H1 (cell line): ENCODE data around the gene NDUFAB1. TPM values are rescaled to one million over a fixed set of nuclear protein-coding genes. Genes with fewer than 3 reads are reported as not detected.

Source experiments
- CTCF ChIA-PET: fragments of 300-600 bp; sonication (Branson Sonifier 250); formaldehyde crosslinking; loops from one replicate; lab custom pipeline; 2021; ENCODE audit not compliant: partially characterized antibody; lab: Charles Lee
- POLR2A ChIA-PET: fragments of 300-600 bp; sonication (Branson Sonifier 250); formaldehyde crosslinking; loops from one replicate; lab custom pipeline; 2021; ENCODE audit warnings: inconsistent platforms; ENCODE audit not compliant: partially characterized antibody; lab: Charles Lee
- DNase-seq, 2 experiments: peaks; one replicate each; pipeline versions ENCODE4 v3.0.0 to v3.0.0-alpha.2; 2010 to 2022; ENCODE audit warnings: low spot score in 2 of 2, low read depth in 1 of 2, mixed read lengths in 1 of 2
- FAIRE-seq: peaks from 2 replicates; lab custom pipeline; 2011; peaks lifted over from hg19 to GRCh38; lab: Jason Lieb, UNC
- H2AFZ ChIP-seq: 2 replicates; pipeline ENCODE4 v1.8.1; 2012; ENCODE audit warnings: low read length, inconsistent platforms
- H2AK5ac ChIP-seq: 2 replicates; pipeline ENCODE4 v1.6.1; 2013; ENCODE audit warnings: low read depth, low read length
- H2BK120ac ChIP-seq: replicated peaks from 2 replicates; pipeline ENCODE3; 2013; ENCODE audit warnings: low read depth, low read length, inconsistent platforms
- H2BK12ac ChIP-seq: 2 replicates; pipeline ENCODE4 v1.6.1; 2013; ENCODE audit warnings: low read depth, low read length
- H2BK15ac ChIP-seq: 2 replicates; pipeline ENCODE4 v1.6.1; 2013; ENCODE audit warnings: low read length
- H2BK20ac ChIP-seq: 2 replicates; pipeline ENCODE4 v1.6.1; 2013; ENCODE audit warnings: low read length
- H2BK5ac ChIP-seq: 2 replicates; pipeline ENCODE4 v1.6.1; 2013; ENCODE audit warnings: low read depth, low read length
- H3K14ac ChIP-seq: 2 replicates; pipeline ENCODE4 v1.6.1; 2013; ENCODE audit warnings: inconsistent platforms; ENCODE audit not compliant: insufficient read length
- H3K18ac ChIP-seq: 2 replicates; pipeline ENCODE4 v1.6.1; 2013; ENCODE audit warnings: low read length; ENCODE audit errors: extremely low read depth
- H3K23ac ChIP-seq: 2 replicates; pipeline ENCODE4 v1.6.1; 2013; ENCODE audit warnings: inconsistent platforms; ENCODE audit not compliant: insufficient read length
- H3K23me2 ChIP-seq: 2 replicates; pipeline ENCODE4 v1.6.1; 2013; ENCODE audit warnings: low read depth, low read length
- H3K27ac ChIP-seq: 2 replicates; pipeline ENCODE4 v1.6.1; 2011; ENCODE audit warnings: low read depth, low read length, inconsistent platforms
- H3K27me3 ChIP-seq, 4 experiments: replicated peaks in 1 of 4; 1 replicate in 1 of 4; 2 replicates in 3 of 4; pipeline versions ENCODE4 v1.6.1 to v1.8.1; 2011 to 2013; ENCODE audit warnings: low read length in 3 of 4, mild to moderate bottlenecking in 3 of 4, inconsistent platforms in 2 of 4, mixed read lengths in 2 of 4, moderate library complexity in 1 of 4; ENCODE audit not compliant: control insufficient read depth in 3 of 4, insufficient read depth in 3 of 4; ENCODE audit errors: extremely low read depth in 1 of 4
- H3K36me3 ChIP-seq, 4 experiments: 2 replicates each; pipeline versions ENCODE4 v1.6.1 to v1.8.1; 2011 to 2013; ENCODE audit warnings: mild to moderate bottlenecking in 4 of 4, low read length in 3 of 4, moderate library complexity in 2 of 4, control low read depth in 1 of 4, inconsistent platforms in 1 of 4; ENCODE audit not compliant: insufficient read depth in 4 of 4, control insufficient read depth in 2 of 4
- H3K4ac ChIP-seq: replicated peaks from 2 replicates; pipeline ENCODE3; 2013; ENCODE audit warnings: low read length, low read depth, mixed read lengths, inconsistent platforms; ENCODE audit not compliant: insufficient read length
- H3K4me1 ChIP-seq, 4 experiments: replicated peaks in 1 of 4; 1 replicate in 1 of 4; 2 replicates in 3 of 4; pipeline versions ENCODE4 v1.6.1 to v1.8.1; 2011 to 2013; ENCODE audit warnings: low read length in 3 of 4, inconsistent platforms in 2 of 4, mixed read lengths in 1 of 4; ENCODE audit not compliant: insufficient read depth in 4 of 4, control insufficient read depth in 3 of 4
- H3K4me2 ChIP-seq, 2 experiments: 2 replicates each; pipeline versions ENCODE4 v1.6.1 to v1.8.1; 2011 to 2013; ENCODE audit warnings: low read depth in 2 of 2, low read length in 2 of 2, control low read depth in 1 of 2, inconsistent platforms in 1 of 2, mild to moderate bottlenecking in 1 of 2; ENCODE audit not compliant: insufficient read depth in 1 of 2
- H3K4me3 ChIP-seq, 4 experiments: fragments of 200-600, 300-600 bp in 1 of 4; sonication (generic), shearing (Covaris generic), sonication (Bioruptor Twin) in 1 of 4; 2 replicates each; pipeline versions ENCODE4 v1.5.1 to v1.8.1; 2011 to 2016; ENCODE audit warnings: low read length in 4 of 4, low read depth in 3 of 4, control low read depth in 2 of 4, inconsistent platforms in 2 of 4, mild to moderate bottlenecking in 2 of 4, mixed read lengths in 1 of 4, moderate library complexity in 1 of 4; ENCODE audit not compliant: insufficient read depth in 2 of 4; ENCODE audit errors: extremely low read depth in 1 of 4
- H3K56ac ChIP-seq: replicated peaks from 2 replicates; pipeline ENCODE3; 2013; ENCODE audit warnings: low read depth, mild to moderate bottlenecking, mixed read lengths, low read length, inconsistent platforms; ENCODE audit not compliant: insufficient read length
- H3K79me1 ChIP-seq: 2 replicates; pipeline ENCODE4 v1.6.1; 2013; ENCODE audit warnings: low read depth, low read length, control low read depth
- H3K79me2 ChIP-seq, 2 experiments: 2 replicates each; pipeline versions ENCODE4 v1.6.1 to v1.8.1; 2012 to 2013; ENCODE audit warnings: low read length in 2 of 2, mild to moderate bottlenecking in 2 of 2, inconsistent platforms in 1 of 2; ENCODE audit not compliant: insufficient read depth in 2 of 2, control insufficient read depth in 1 of 2
- H3K9ac ChIP-seq, 4 experiments: replicated peaks in 1 of 4; 1 replicate in 1 of 4; 2 replicates in 3 of 4; pipeline versions ENCODE4 v1.6.1 to v1.8.1; 2011 to 2013; ENCODE audit warnings: low read depth in 3 of 4, low read length in 3 of 4, control low read depth in 2 of 4, mild to moderate bottlenecking in 2 of 4, moderate library complexity in 2 of 4, inconsistent platforms in 1 of 4; ENCODE audit errors: extremely low read depth in 1 of 4
- H3K9me3 ChIP-seq, 2 experiments: 2 replicates each; pipeline versions ENCODE4 v1.6.1 to v1.8.1; 2012 to 2013; ENCODE audit warnings: mild to moderate bottlenecking in 2 of 2, moderate library complexity in 2 of 2, control low read depth in 1 of 2, inconsistent platforms in 1 of 2, low read depth in 1 of 2, low read length in 1 of 2, mixed read lengths in 1 of 2; ENCODE audit not compliant: insufficient read depth in 2 of 2
- H4K20me1 ChIP-seq, 2 experiments: replicated peaks in 1 of 2; 2 replicates each; pipeline versions ENCODE3 to v1.8.1; 2011 to 2013; ENCODE audit warnings: inconsistent platforms in 2 of 2, low read length in 2 of 2, mild to moderate bottlenecking in 1 of 2; ENCODE audit not compliant: insufficient read depth in 2 of 2, control insufficient read depth in 1 of 2
- H4K5ac ChIP-seq: 2 replicates; pipeline ENCODE4 v1.6.1; 2013; ENCODE audit warnings: low read length, low read depth, mixed read lengths, inconsistent platforms; ENCODE audit not compliant: insufficient read length
- H4K8ac ChIP-seq: 2 replicates; pipeline ENCODE4 v1.8.0; 2013; ENCODE audit warnings: mild to moderate bottlenecking, moderate library complexity, low read length, inconsistent platforms; ENCODE audit not compliant: insufficient read depth; ENCODE audit errors: extremely low read depth
- H4K91ac ChIP-seq: replicated peaks from 2 replicates; pipeline ENCODE3; 2013; ENCODE audit warnings: low read length, mixed read lengths, inconsistent platforms; ENCODE audit not compliant: insufficient read length
- CBX8 ChIP-seq: fragments of 300-800, 300-1000 bp; sonication (generic); IDR thresholded peaks from 2 replicates; pipeline ENCODE4 v1.7.1; 2016; ENCODE audit warnings: low read depth, low read length, borderline replicate concordance
- CREB1 ChIP-seq: IDR thresholded peaks from 2 replicates; pipeline ENCODE4 v1.6.1; 2012; ENCODE audit warnings: inconsistent platforms
- CTCF ChIP-seq, 3 experiments: IDR thresholded peaks; 1 replicate in 2 of 3; 2 replicates in 1 of 3; pipeline versions ENCODE4 v1.5.1 to v1.6.1; 2011; ENCODE audit warnings: low read length in 3 of 3, mild to moderate bottlenecking in 3 of 3, inconsistent platforms in 2 of 3, low read depth in 1 of 3, moderate library complexity in 1 of 3; ENCODE audit not compliant: insufficient read depth in 1 of 3; ENCODE audit errors: control extremely low read depth in 1 of 3
- POU5F1 ChIP-seq: IDR thresholded peaks from 2 replicates; pipeline ENCODE4 v1.6.1; 2011; ENCODE audit warnings: low read depth, mild to moderate bottlenecking, low read length, moderate library complexity
- RBBP5 ChIP-seq: IDR thresholded peaks from 2 replicates; pipeline ENCODE4 v1.7.1; 2012; ENCODE audit warnings: low read depth, mild to moderate bottlenecking, inconsistent platforms, low read length, moderate library complexity, borderline replicate concordance
- TAF7 ChIP-seq: optimal IDR thresholded peaks from 2 replicates; pipeline ENCODE3; 2011; ENCODE audit warnings: low read depth, mild to moderate bottlenecking, inconsistent platforms, low read length, moderate library complexity, borderline replicate concordance
- TBP ChIP-seq: IDR thresholded peaks from 2 replicates; pipeline ENCODE4 v1.6.1; 2011; ENCODE audit warnings: low read depth, low read length, improper control_type of control experiment
- WGBS, 2 experiments: shearing (Covaris generic) in 1 of 2; methylation state at CpG; one replicate each; pipeline versions ENCODE4 v1.1.6 to v1.1.7; 2013 to 2015; ENCODE audit warnings: low lambda C conversion rate in 2 of 2, mixed read lengths in 2 of 2, inconsistent platforms in 1 of 2, low coverage in 1 of 2, missing lambda C conversion rate in 1 of 2; ENCODE audit not compliant: insufficient replicate concordance in 2 of 2, insufficient coverage in 1 of 2, insufficient read length in 1 of 2; ENCODE audit errors: extremely low coverage in 1 of 2, missing lambda C conversion rate in 1 of 2; 5-methylcytosine and 5-hydroxymethylcytosine counted together
- polyA plus RNA-seq, 7 experiments: library from polyadenylated mRNA; depleted of rRNA in 3 of 7; stranded (reverse) in 5 of 7; unstranded in 2 of 7; fragments of >200 nt in 5 of 7; fragments of 200-250 nt in 2 of 7; gene quantifications; 1 replicate in 5 of 7; 2 replicates in 1 of 7; 4 replicates in 1 of 7; pipeline versions ENCODE4 v1.2.1 to v1.2.3, GENCODE V29; 2011 to 2013; ENCODE audit warnings: missing spikeins in 2 of 7, mixed read lengths in 2 of 7
- total RNA-seq: library from RNA; stranded (reverse); fragmentation: NEBNext Ultra II Directional; extraction: Animal tissue kit (Norgen Biotek cat#: 25700); gene quantifications from 2 replicates; pipeline ENCODE4 v1.2.1, GENCODE V29; 2021
- TF ChIP-seq, protein P1 (sequence below): IDR thresholded peaks from 2 replicates; pipeline ENCODE4 v1.6.1; 2012; ENCODE audit warnings: inconsistent platforms

The NDUFAB1 gene
- total and polyA plus RNA-seq, 2 of the 8 experiments (the other 6 are each of a cell fraction or from before 2014, with no cell fraction given) = 135 to 294 TPM

GRCh38 chr16:23595246-23595950, 718 bp downstream of the NDUFAB1 start:
- H4K5ac ChIP-seq = peak overlapping the region; percentile 29
- H3K9ac ChIP-seq = peak overlapping the region; percentile 89 to 95 (median 91)
- peaks cover 9% of the 10 kb centered on the region for H3K79me1 ChIP-seq
- H2BK120ac ChIP-seq = no peak overlapping the region
- H2BK15ac ChIP-seq = no peak overlapping the region
- peaks cover 2 to 9% (median 4%) of the 10 kb centered on the region in 4 experiments; a peak in 4 of 7 replicates for H3K4me1 ChIP-seq
- DNase-seq (no peak), FAIRE-seq (no peak)
- H3K23me2 ChIP-seq = peaks cover 6% of the 10 kb centered on the region
- no peak overlapping the region for H3K23ac ChIP-seq
- CTCF ChIA-PET = interaction anchor here (0.6 to 1.9 kb wide), 5 partner anchors 10 to 160 kb away, joined by 3 to 6 read pairs (median 4); no protein-coding TSS in a partner anchor
- H4K20me1 ChIP-seq = peaks cover 3 to 4% of the 10 kb centered on the region in 2 experiments
- no peak overlapping the region; the same call in 1 of the 2 replicates for H2BK12ac ChIP-seq
- 25% methylated on average over 32 of the region's 34 CpGs; no CpG with 5 or more reads in 1 of the 2 experiments for WGBS, 2 experiments
- H4K8ac ChIP-seq = peak overlapping the region; percentile 94
- no peak overlapping the region for H3K18ac ChIP-seq
- peaks cover 34 to 54% of the 10 kb centered on the region in 2 experiments for H3K79me2 ChIP-seq
- H3K14ac ChIP-seq = no peak overlapping the region
- H3K56ac ChIP-seq = no peak overlapping the region
- H3K4me2 ChIP-seq = peak overlapping the region; percentile 86 to 96
- peaks cover 12 to 29% (median 23%) of the 10 kb centered on the region in 4 experiments for H3K36me3 ChIP-seq
- H2BK5ac ChIP-seq = peak overlapping the region; percentile 3; the same call in 1 of the 2 replicates
- H3K9me3 ChIP-seq = no peaks in the 10 kb centered on the region
- no peak overlapping the region for H3K4ac ChIP-seq
- peak overlapping the region; percentile 52 for H4K91ac ChIP-seq
- H2AFZ ChIP-seq = peak overlapping the region; percentile 25; the same call in 1 of the 2 replicates
- peak overlapping the region; percentile 86 to 99 (median 99) for H3K4me3 ChIP-seq
- H2AK5ac ChIP-seq = no peak overlapping the region
- H2BK20ac ChIP-seq = no peak overlapping the region
- no peaks in the 10 kb centered on the region for H3K27me3 ChIP-seq
- H3K27ac ChIP-seq = peak overlapping the region; percentile 65
- POLR2A ChIA-PET = interaction anchor here (1.1 to 4.3 kb wide), 3 partner anchors 14 to 84 kb away, joined by 4 to 19 read pairs (median 7); partner anchors contain the start of genes EARS2 and UBFD1
- TF ChIP-seq TAF7 (no peak), RBBP5 (no peak), CBX8 (no peak), POU5F1 (no peak), TBP (no peak), CTCF (IDR thresholded peaks at IDR 0.05; ENCODE audit: control extremely low read depth in 1 of 3, insufficient read depth in 1 of 3, low read depth in 1 of 3, low read length in 3 of 3) (no peak), CREB1 (no peak)
- TF ChIP-seq, protein P1, sequence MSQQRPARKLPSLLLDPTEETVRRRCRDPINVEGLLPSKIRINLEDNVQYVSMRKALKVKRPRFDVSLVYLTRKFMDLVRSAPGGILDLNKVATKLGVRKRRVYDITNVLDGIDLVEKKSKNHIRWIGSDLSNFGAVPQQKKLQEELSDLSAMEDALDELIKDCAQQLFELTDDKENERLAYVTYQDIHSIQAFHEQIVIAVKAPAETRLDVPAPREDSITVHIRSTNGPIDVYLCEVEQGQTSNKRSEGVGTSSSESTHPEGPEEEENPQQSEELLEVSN = no peak
